ENCODE data around the gene ARID4B.

ARID4B gene

DNA sequence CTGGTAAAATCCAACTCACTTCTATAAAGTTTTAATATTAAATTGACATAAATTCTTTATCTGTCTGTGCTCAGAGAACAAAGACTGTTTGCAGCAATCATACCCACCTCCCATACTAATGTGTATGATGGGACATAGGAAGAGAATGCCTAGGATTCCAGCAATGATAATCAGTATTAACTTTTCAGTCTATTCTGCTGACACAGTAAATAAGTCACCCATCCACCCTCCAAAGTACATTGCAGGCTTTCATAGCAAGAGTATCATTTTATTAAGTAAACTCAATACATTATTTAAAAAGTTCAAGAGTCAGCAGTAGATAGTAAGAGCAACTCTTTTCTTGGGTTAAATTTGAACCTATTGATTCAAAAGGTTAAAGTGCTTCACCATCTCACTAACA is 175.7 kb downstream of the ARID4B start:
- no peaks in the 10 kb centered on the region for H3K4me1 ChIP-seq (ENCODE audit: control insufficient read depth, insufficient read depth, low read length)
- no peak overlapping the region for H3K27ac ChIP-seq (ENCODE audit: extremely low read depth, low read depth, low read length)
- POLR2A ChIA-PET: no interaction called here
- peaks cover 89 to 90% of the 10 kb centered on the region in 2 experiments for H3K36me3 ChIP-seq (ENCODE audit: control insufficient read depth in 2 of 2, insufficient read depth in 1 of 2, low read length in 2 of 2)
- no peaks in the 10 kb centered on the region for H3K9me3 ChIP-seq (ENCODE audit: control insufficient read depth, insufficient read depth, low read depth, low read length)
- CTCF ChIA-PET: interaction anchor here (1.3 kb wide), 1 partner anchor 265 kb away, joined by 4 read pairs; no protein-coding TSS in a partner anchor
- no peak for TF ChIP-seq ZNF121 (tag by site-specific recombination; IDR thresholded peaks at IDR 0.05)
- 0 out of 2 replicates have a peak, but pooled peaks have one; percentile 17 for TF ChIP-seq ZNF660 (tag by site-specific recombination; IDR thresholded peaks at IDR 0.05)
- no peak overlapping the region for H3K4me3 ChIP-seq (ENCODE audit: low read depth, low read length)

DNA sequence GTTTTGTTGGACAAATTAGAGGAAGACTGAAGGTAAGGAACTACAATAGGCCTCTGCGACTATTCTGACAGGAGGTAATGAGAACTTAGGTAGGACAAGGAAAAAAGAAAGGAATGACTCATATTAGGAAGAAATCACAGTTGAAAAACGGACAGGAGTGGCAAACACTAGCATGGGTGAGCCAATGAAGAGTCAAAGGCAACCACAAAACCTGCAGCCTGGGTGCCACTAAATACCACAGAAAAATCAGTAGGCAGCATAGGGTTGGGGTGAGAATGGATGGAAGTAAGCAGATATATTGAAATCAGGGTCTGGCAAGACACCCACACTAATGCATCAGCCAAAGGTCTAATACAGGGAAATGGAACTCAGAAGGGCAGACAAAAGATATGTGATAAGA is 176.9 kb downstream of the ARID4B start:
- H3K27ac ChIP-seq (ENCODE audit: extremely low read depth, low read depth, low read length): no peak overlapping the region
- ChIA-PET CTCF (no interaction called here), POLR2A (no interaction called here)
- TF ChIP-seq SP3 (tag by site-specific recombination; IDR thresholded peaks at IDR 0.05): 0 out of 2 replicates have a peak, but pooled peaks have one; percentile 9
- no peak for TF ChIP-seq ZNF391 (tag by site-specific recombination; IDR thresholded peaks at IDR 0.05; ENCODE audit: borderline replicate concordance, low read depth)
- H3K4me1 ChIP-seq (ENCODE audit: control insufficient read depth, insufficient read depth, low read length): no peaks in the 10 kb centered on the region
- no peak overlapping the region for H3K4me3 ChIP-seq (ENCODE audit: low read depth, low read length)
- H3K9me3 ChIP-seq (ENCODE audit: control insufficient read depth, insufficient read depth, low read depth, low read length): no peaks in the 10 kb centered on the region
- H3K36me3 ChIP-seq (ENCODE audit: control insufficient read depth in 2 of 2, insufficient read depth in 1 of 2, low read length in 2 of 2): peaks cover 88% of the 10 kb centered on the region in 2 experiments

DNA sequence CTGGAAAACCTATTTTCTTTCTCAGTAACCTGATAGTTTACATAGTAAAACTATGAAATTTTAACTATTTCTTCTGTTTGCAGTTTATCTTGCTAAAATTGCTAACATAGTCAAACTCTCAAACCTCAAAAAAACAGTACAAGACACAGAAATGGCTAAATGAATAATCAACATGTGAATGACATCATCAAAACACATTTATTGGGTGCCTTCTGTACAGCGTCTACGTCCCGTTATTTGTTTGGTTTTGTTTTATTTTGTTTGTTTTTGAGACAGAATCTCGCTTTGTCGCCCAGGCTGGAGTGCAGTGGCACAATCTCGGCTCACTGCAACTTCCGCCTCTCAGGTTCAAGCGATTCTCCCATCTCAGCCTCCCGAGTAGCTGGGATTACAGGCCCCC is 178.2 kb downstream of the ARID4B start:
- Histone ChIP-seq H3K9me3 (ENCODE audit: control insufficient read depth, insufficient read depth, low read depth, low read length) (no peaks in the 10 kb centered on the region), H3K4me3 (ENCODE audit: low read depth, low read length) (no peak overlapping the region), H3K36me3 (ENCODE audit: control insufficient read depth in 2 of 2, insufficient read depth in 1 of 2, low read length in 2 of 2) (peaks cover 88 to 92% of the 10 kb centered on the region in 2 experiments), H3K4me1 (ENCODE audit: control insufficient read depth, insufficient read depth, low read length) (no peaks in the 10 kb centered on the region), H3K27ac (ENCODE audit: extremely low read depth, low read depth, low read length) (no peak overlapping the region)
- CTCF ChIA-PET: interaction anchor here (0.7 kb wide), 1 partner anchor 56 kb away, joined by 4 read pairs; no protein-coding TSS in a partner anchor
- POLR2A ChIA-PET: no interaction called here
- TF ChIP-seq, protein P1, sequence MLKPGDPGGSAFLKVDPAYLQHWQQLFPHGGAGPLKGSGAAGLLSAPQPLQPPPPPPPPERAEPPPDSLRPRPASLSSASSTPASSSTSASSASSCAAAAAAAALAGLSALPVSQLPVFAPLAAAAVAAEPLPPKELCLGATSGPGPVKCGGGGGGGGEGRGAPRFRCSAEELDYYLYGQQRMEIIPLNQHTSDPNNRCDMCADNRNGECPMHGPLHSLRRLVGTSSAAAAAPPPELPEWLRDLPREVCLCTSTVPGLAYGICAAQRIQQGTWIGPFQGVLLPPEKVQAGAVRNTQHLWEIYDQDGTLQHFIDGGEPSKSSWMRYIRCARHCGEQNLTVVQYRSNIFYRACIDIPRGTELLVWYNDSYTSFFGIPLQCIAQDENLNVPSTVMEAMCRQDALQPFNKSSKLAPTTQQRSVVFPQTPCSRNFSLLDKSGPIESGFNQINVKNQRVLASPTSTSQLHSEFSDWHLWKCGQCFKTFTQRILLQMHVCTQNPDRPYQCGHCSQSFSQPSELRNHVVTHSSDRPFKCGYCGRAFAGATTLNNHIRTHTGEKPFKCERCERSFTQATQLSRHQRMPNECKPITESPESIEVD (tag by site-specific recombination; IDR thresholded peaks at IDR 0.05): peak; percentile 25; the same call in 1 of the 2 replicates
- no peak for TF ChIP-seq ZNF626 (tag by site-specific recombination; IDR thresholded peaks at IDR 0.05)
- TF ChIP-seq, protein P2, sequence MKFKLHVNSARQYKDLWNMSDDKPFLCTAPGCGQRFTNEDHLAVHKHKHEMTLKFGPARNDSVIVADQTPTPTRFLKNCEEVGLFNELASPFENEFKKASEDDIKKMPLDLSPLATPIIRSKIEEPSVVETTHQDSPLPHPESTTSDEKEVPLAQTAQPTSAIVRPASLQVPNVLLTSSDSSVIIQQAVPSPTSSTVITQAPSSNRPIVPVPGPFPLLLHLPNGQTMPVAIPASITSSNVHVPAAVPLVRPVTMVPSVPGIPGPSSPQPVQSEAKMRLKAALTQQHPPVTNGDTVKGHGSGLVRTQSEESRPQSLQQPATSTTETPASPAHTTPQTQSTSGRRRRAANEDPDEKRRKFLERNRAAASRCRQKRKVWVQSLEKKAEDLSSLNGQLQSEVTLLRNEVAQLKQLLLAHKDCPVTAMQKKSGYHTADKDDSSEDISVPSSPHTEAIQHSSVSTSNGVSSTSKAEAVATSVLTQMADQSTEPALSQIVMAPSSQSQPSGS (tag by site-specific recombination; IDR thresholded peaks at IDR 0.05; ENCODE audit: low read depth): peak; percentile 91
- peak; percentile 81 for TF ChIP-seq SCRT2 (tag by site-specific recombination; IDR thresholded peaks at IDR 0.05)
- no peak for TF ChIP-seq ZBTB8A (tag by site-specific recombination; IDR thresholded peaks at IDR 0.05)
- peak; percentile 38; the same call in 1 of the 2 replicates for TF ChIP-seq ZNF629 (tag by site-specific recombination; IDR thresholded peaks at IDR 0.05)
- TF ChIP-seq ZIC2 (tag by site-specific recombination; IDR thresholded peaks at IDR 0.05): no peak
- TF ChIP-seq ZNF184 (tag by site-specific recombination; IDR thresholded peaks at IDR 0.05): no peak

DNA sequence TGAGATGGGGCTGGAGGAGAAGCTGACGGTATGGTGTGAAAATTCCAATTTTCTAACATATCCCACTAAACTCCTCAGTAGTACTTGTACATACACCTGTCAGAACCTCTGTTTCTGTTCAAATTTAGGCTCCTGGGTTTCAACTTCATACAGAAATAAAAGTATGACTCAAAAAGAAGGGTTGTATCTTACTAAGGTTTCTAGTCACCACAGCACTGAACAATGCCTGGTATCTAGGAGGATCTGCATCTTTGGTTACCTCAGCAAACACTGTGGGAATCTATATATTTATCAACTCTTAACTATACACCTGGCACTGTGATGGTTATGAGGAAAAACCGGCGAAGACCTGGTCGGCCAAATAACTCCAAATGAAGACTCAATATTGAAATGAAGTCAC is 180.7 kb downstream of the ARID4B start:
- TF ChIP-seq OVOL3 (tag by site-specific recombination; IDR thresholded peaks at IDR 0.05) (no peak), ZNF558 (tag by site-specific recombination; IDR thresholded peaks at IDR 0.05) (no peak), ZFP37 (tag by site-specific recombination; IDR thresholded peaks at IDR 0.05) (no peak), ZNF341 (tag by site-specific recombination; IDR thresholded peaks at IDR 0.05; ENCODE audit: low read depth) (no peak)
- TF ChIP-seq, protein P3, sequence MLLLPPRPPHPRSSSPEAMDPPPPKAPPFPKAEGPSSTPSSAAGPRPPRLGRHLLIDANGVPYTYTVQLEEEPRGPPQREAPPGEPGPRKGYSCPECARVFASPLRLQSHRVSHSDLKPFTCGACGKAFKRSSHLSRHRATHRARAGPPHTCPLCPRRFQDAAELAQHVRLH (tag by site-specific recombination; IDR thresholded peaks at IDR 0.05): no peak
- H3K36me3 ChIP-seq (ENCODE audit: control insufficient read depth in 2 of 2, insufficient read depth in 1 of 2, low read length in 2 of 2): peaks cover 86 to 91% of the 10 kb centered on the region in 2 experiments
- ChIA-PET CTCF (interaction anchor here (0.7 kb wide), 1 partner anchor 10 kb away, joined by 4 read pairs; no protein-coding TSS in a partner anchor), POLR2A (no interaction called here)
- no peaks in the 10 kb centered on the region for H3K4me1 ChIP-seq (ENCODE audit: control insufficient read depth, insufficient read depth, low read length)
- no peaks in the 10 kb centered on the region for H3K9me3 ChIP-seq (ENCODE audit: control insufficient read depth, insufficient read depth, low read depth, low read length)
- no peak overlapping the region for H3K4me3 ChIP-seq (ENCODE audit: low read depth, low read length)
- no peak overlapping the region for H3K27ac ChIP-seq (ENCODE audit: extremely low read depth, low read depth, low read length)
